ENCODE data around the gene ABCA1.
"Not testable (repeated sequence)": the region's sequence is repeated elsewhere in the genome, so short reads cannot be mapped to it uniquely, and the experiment has no call there.

Gene ABCA1

DNA sequence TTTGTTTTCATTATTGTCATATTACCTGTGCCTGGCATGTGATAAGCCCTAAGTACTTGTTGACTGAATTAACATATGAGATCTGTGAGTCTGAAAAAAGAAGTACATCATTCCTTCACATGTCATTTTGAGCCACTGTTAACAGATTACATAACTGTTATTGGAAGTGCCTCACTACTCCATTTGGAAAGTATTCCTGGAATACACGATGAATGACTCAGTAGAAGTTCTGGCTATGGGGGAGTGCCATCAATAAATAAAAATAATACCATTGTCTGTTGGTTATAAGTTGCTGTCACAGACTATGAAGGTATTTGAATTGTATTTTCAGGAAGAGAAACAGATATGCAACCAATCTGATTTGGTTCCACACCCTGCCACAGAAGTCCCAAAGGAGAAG, 151.2 kb downstream of the ABCA1 start:
- no peaks in the 10 kb centered on the region for H3K9me3 Mint-ChIP-seq
- no peaks in the 10 kb centered on the region for H3K4me1 Mint-ChIP-seq (ENCODE audit: low read depth in 2 of 2)
- no peak overlapping the region for H3K4me3 Mint-ChIP-seq
- DNase-seq (no peak), ATAC-seq (replicated peaks) (no peak)
- H3K27me3 Mint-ChIP-seq, result peaks cover 0 to 7% of the 10 kb centered on the region in 2 donors
- no peak overlapping the region for H3K27ac Mint-ChIP-seq
- no peaks in the 10 kb centered on the region for H3K36me3 Mint-ChIP-seq (ENCODE audit: insufficient read depth)

DNA sequence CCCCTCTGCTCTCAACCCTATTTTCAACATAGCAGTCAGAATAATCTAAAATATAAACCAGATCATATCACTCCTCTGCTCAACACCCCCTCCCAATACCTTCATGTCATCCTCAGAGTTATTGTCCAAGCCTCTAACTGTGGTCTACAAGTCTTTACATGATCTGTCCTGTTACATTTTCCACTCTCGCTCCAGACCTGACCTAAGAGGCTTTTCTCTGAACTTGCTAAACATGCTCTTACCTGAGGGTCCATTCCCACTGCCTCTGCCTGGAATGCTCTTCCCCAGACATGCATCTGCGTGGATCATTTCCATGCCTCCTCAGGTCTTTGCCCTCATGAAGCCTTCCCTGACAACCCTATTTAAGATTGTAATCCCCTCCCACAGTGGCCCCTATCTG, 152.0 kb downstream of the ABCA1 start:
- H3K36me3 Mint-ChIP-seq (ENCODE audit: insufficient read depth), result no peaks in the 10 kb centered on the region
- no peaks in the 10 kb centered on the region for H3K4me1 Mint-ChIP-seq (ENCODE audit: low read depth in 2 of 2)
- H3K4me3 Mint-ChIP-seq, result no peak overlapping the region
- no peaks in the 10 kb centered on the region for H3K9me3 Mint-ChIP-seq
- no peak overlapping the region for H3K27ac Mint-ChIP-seq
- ATAC-seq (replicated peaks), result no peak
- H3K27me3 Mint-ChIP-seq, result peaks cover 0 to 7% of the 10 kb centered on the region in 2 donors
- DNase-seq, result no peak

DNA sequence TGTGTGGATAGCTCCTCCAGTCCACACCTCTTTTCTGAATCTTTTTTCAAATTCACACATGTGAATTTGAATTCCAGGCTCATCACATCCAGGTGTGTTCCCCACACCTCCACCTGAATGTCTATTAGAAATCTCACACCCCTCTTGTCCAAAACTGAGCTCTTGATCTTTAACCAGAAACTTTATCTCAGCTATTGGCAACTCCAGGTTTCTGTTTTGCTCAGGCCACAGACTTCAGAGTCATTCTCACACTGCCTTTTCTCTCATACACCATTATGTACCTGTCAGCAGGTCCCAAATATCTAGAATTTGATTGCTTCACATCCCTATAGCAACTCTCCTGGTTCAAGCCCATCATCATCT, 152.4 kb downstream of the ABCA1 start:
- no peaks in the 10 kb centered on the region for H3K4me1 Mint-ChIP-seq (ENCODE audit: low read depth in 2 of 2)
- peaks cover 0 to 7% of the 10 kb centered on the region in 2 donors for H3K27me3 Mint-ChIP-seq
- ATAC-seq (replicated peaks) (no peak), DNase-seq (no peak)
- no peaks in the 10 kb centered on the region for H3K9me3 Mint-ChIP-seq
- no peak overlapping the region for H3K27ac Mint-ChIP-seq
- H3K4me3 Mint-ChIP-seq, result no peak overlapping the region
- H3K36me3 Mint-ChIP-seq (ENCODE audit: insufficient read depth), result no peaks in the 10 kb centered on the region

DNA sequence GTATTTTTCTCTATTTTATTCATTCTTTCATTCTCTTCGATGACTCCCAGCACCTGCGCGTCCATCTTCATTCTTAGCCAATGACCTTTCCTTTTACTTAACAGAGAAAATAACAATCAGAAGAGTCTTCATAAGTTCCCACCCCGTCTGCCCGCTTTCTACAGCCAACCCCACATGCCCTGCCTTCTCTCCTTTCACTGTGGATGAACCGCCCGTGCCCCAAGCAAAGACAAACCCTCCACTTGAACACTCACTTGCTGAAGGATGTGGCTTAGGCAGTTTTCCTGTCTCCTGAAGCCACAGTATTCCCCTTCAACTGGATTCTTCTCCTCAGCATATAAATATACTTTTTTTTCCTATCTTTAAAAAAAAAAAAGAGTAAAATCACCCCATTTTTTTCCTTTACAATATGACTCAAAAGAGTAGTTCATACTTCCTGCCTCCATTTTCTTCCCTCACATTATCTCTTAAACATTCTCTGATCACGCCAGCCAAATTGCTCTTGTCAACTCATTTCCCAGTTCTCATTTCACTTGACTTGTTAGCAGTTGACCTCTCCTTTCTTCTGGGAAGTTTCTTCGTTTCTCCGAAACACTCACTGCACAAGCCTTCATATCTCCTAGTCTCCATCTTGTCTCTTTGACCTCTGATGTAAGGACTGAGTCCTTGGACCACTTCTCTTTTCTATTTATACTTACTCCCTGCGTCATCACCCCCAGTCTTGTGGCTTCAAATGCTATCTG, 153.0 kb downstream of the ABCA1 start:
- Mint-ChIP-seq H3K4me3 (no peak overlapping the region), H3K27ac (no peak overlapping the region), H3K9me3 (no peaks in the 10 kb centered on the region), H3K27me3 (peaks cover 0 to 7% of the 10 kb centered on the region in 2 donors), H3K36me3 (ENCODE audit: insufficient read depth) (no peaks in the 10 kb centered on the region), H3K4me1 (ENCODE audit: low read depth in 2 of 2) (no peaks in the 10 kb centered on the region)
- ATAC-seq (replicated peaks) (peak; percentile 29), DNase-seq (no peak)

DNA sequence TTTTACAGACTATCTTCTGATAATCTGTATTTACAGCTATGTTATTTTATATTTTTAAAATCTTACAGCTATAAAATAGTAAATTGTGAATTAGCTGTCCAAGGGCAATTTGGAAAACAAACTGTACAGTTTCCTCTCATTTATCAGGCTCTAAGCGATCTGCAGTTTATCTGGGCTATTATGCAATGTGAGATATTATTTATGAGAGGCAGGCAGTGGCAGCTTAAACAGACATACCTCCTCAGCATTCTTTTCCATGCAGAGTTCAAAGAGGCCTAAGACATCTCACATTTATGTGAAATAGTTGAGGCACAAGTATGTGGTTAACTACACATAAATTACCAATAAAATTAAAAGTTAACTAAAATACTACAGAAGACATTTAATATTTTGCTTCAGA, 153.8 kb downstream of the ABCA1 start:
- no peaks in the 10 kb centered on the region for H3K9me3 Mint-ChIP-seq
- H3K4me3 Mint-ChIP-seq, result no peak overlapping the region
- no peak for ATAC-seq (replicated peaks)
- no peaks in the 10 kb centered on the region for H3K4me1 Mint-ChIP-seq (ENCODE audit: low read depth in 2 of 2)
- H3K36me3 Mint-ChIP-seq (ENCODE audit: insufficient read depth), result no peaks in the 10 kb centered on the region
- no peak for DNase-seq
- no peak overlapping the region for H3K27ac Mint-ChIP-seq
- peaks cover 0 to 7% of the 10 kb centered on the region in 2 donors for H3K27me3 Mint-ChIP-seq

DNA sequence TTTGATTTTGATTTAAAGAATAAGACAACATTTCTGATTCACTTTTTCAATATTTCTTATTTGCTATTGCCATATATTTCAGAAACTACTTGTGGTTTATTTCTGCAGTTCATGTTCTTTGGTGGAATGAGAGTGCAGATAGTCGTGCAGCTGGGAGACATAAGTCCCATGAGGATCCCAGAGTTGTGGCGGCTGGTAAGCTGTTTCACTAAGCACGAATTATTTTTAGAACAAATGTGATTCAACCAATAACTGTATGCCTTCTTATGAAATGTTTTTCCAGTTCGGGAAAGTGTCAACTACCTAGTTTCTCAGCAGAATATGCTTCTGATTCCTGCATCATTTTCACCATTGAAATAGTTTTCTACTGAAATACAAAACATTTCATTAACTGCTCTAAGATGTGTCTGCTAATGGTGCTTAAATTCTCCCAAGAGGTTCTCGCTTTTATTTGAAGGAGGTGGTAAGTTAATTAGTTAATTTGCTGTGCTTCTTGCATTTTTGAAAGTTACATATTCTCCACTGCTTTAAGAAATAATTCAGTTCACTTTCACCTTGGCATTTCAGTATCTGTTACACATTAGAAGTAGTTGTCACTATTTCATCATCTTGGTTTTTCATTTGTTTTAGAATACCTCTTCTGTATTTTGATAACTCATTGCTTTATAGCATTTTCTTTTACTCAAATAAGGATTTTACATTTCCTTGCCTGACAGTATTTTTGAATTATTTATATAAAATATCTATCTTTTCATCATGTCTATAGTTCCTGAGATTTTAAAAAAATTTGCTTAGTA, 155.0 kb downstream of the ABCA1 start:
- Mint-ChIP-seq H3K4me1 (ENCODE audit: low read depth in 2 of 2) (no peaks in the 10 kb centered on the region), H3K4me3 (no peak overlapping the region), H3K27ac (no peak overlapping the region), H3K36me3 (ENCODE audit: insufficient read depth) (no peaks in the 10 kb centered on the region), H3K9me3 (no peaks in the 10 kb centered on the region), H3K27me3 (no peaks in the 10 kb centered on the region)
- no peak for ATAC-seq (replicated peaks)
- no peak for DNase-seq

DNA sequence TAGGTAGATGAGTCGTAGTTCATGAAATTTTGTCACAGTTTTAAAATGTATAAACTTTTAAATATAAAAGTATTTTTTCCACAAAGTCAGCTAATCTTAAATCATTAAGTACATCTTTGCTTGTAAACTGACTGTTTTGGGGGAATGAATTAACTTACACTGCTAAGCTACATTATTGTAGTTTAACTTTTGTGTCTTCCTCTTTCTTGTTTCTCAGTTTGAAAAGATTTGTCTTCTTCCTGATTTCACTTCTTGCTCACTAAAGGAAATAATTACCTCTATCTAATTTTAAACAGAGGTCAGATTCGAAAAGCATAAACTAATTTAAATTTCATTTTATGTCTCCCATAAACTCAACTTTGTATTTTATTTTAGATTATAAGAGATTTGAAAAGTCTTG, 158.3 kb downstream of the ABCA1 start:
- Mint-ChIP-seq H3K4me1 (ENCODE audit: low read depth in 2 of 2) (no peaks in the 10 kb centered on the region), H3K9me3 (no peaks in the 10 kb centered on the region), H3K27ac (no peak overlapping the region), H3K27me3 (no peaks in the 10 kb centered on the region), H3K36me3 (ENCODE audit: insufficient read depth) (no peaks in the 10 kb centered on the region), H3K4me3 (no peak overlapping the region)
- ATAC-seq (replicated peaks) (no peak), DNase-seq (no peak)

DNA sequence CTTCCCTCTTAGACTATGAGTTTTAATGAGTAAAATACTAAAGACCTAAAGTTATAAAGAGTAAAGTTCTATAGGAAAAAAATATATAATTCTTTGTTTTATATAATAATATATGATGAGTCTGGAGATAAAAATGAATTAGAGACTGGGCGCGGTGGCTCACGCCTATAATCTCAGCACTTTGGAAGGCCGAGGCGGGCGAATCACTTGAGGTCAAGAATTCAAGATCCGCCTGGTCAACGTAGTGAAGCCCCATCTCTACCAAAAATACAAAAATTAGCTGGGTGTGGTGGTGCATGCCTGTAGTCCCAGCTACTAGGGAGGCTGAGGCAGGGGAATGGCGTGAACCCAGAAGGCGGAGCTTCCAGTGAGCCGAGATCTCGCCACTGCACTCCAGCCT, 158.9 kb downstream of the ABCA1 start:
- H3K27me3 Mint-ChIP-seq; H3K4me1 Mint-ChIP-seq (ENCODE audit: low read depth in 2 of 2); H3K9me3 Mint-ChIP-seq; H3K4me3 Mint-ChIP-seq; H3K27ac Mint-ChIP-seq; DNase-seq; H3K36me3 Mint-ChIP-seq (ENCODE audit: insufficient read depth); ATAC-seq (replicated peaks): not testable (repeated sequence)

DNA sequence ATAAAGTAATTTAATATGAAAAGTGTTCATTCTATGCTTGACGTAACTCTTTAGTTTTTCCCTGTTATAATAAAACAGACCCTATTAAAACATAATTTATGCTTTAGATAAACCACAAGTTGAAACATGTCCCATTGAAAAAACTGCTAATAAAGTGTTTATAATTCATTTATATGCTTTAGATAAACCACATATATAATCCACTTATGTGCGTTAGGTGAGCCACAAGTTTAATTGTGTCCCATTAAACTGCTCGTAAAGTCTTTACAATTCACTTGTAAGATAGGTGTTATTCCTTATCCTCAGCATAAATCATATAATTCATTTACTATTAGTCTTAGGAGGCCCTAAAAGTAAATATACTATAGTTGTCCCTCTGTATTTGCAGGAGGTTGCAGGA, 160.4 kb downstream of the ABCA1 start:
- H3K4me1 Mint-ChIP-seq (ENCODE audit: low read depth in 2 of 2), result peaks cover 0 to 9% of the 10 kb centered on the region in 2 donors
- H3K36me3 Mint-ChIP-seq (ENCODE audit: insufficient read depth), result no peaks in the 10 kb centered on the region
- no peaks in the 10 kb centered on the region for H3K9me3 Mint-ChIP-seq
- DNase-seq (no peak), ATAC-seq (replicated peaks) (no peak)
- no peak overlapping the region for H3K4me3 Mint-ChIP-seq
- no peak overlapping the region for H3K27ac Mint-ChIP-seq
- peaks cover 0 to 8% of the 10 kb centered on the region in 2 donors for H3K27me3 Mint-ChIP-seq

DNA sequence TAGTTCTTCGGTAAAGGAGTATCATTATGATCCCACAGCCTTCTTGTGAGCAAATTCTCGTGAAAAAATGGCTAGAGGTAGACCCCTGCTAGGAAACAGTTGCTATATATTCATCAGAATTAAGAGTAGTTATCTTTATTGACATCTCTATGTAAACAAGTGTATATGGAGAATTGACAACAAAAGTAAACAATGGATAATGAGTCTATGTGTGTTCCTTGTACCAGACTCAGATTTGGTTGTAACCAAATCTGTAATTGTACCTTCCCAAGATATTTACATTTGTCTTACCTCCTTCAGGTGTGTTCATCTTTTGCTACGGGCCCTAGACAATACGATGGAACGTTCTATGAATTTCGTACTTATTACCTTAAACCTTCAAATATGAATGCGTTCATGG, 161.9 kb downstream of the ABCA1 start:
- ATAC-seq (replicated peaks), result no peak
- Mint-ChIP-seq H3K27ac (no peak overlapping the region), H3K9me3 (no peaks in the 10 kb centered on the region), H3K4me1 (ENCODE audit: low read depth in 2 of 2) (peaks cover 2 to 9% of the 10 kb centered on the region in 2 donors), H3K4me3 (no peak overlapping the region), H3K27me3 (peaks cover 0 to 8% of the 10 kb centered on the region in 2 donors), H3K36me3 (ENCODE audit: insufficient read depth) (no peaks in the 10 kb centered on the region)
- no peak for DNase-seq

DNA sequence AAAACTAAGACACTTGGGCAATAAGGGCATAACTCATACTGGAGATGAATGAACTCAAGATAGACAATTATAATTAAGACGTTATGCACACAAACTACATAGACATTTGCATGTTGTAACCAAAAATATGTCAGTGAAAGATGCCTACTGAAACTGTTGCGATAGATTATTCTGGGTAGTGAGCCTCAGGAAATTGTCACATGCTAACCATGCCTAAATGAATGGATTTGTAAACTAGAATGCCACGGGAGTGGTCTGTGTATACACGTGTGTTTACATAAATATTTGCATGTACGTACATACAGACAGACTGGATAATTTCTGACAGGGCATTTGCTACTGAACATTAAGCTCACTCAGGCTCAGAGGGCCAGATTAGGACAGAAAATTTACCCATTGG, 162.8 kb downstream of the ABCA1 start:
- ATAC-seq (replicated peaks) (no peak), DNase-seq (no peak)
- Mint-ChIP-seq H3K4me1 (ENCODE audit: low read depth in 2 of 2) (peaks cover 2 to 9% of the 10 kb centered on the region in 2 donors), H3K27ac (no peak overlapping the region), H3K27me3 (peaks cover 0 to 8% of the 10 kb centered on the region in 2 donors), H3K9me3 (no peaks in the 10 kb centered on the region), H3K36me3 (ENCODE audit: insufficient read depth) (no peaks in the 10 kb centered on the region), H3K4me3 (peak overlapping the region; percentile 85 to 88)

DNA sequence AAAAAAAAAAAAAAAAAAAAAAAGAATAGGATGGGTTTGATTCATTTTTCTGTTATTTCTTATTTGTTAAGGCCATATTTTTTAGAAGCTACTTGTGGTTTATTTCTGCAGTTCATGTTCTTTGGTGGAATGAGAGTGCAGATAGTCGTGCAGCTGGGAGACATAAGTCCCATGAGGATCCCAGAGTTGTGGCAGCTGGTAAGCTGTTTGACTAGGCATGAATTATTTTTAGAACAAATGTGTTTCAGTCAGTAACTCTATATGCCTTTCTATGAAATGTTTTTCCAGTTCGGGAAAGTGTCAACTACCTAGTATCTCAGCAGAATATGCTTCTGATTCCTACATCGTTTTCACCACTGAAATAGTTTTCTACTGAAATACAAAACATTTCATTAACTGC, 169.0 kb downstream of the ABCA1 start:
- H3K36me3 Mint-ChIP-seq (ENCODE audit: insufficient read depth), result peaks cover 4% of the 10 kb centered on the region
- peaks cover 0 to 8% of the 10 kb centered on the region in 2 donors for H3K27me3 Mint-ChIP-seq
- no peak overlapping the region for H3K4me3 Mint-ChIP-seq
- H3K27ac Mint-ChIP-seq, result no peak overlapping the region
- no peak for DNase-seq
- peaks cover 2 to 9% of the 10 kb centered on the region in 2 donors for H3K4me1 Mint-ChIP-seq (ENCODE audit: low read depth in 2 of 2)
- no peak for ATAC-seq (replicated peaks)
- H3K9me3 Mint-ChIP-seq, result no peaks in the 10 kb centered on the region

DNA sequence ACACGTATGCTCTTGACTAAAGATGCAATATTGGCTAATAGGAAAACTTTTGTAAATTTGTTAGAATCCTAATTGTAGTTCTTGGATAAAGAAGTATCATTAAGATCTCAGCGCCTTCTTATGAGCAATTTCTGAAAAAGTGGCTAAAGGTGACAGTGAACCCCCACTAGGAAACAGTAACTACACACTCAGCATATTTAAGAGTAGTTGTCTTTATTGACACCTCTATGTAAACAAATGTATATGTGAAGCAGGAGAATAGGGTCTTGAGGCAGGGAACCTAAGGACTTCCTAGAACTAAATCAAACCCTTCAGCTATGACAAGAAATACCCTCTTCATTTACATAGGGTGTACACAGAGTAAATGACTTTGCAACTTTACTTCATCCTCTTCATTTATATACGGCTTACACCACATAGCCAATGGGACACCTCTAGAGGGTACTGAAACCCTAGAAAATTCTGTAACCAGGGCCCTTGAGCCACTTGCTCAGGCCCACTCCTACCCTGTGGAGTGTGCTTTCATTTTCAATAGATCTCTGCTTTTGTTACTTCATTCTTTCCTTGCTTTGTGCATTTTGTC, 177.7 kb downstream of the ABCA1 start:
- Mint-ChIP-seq H3K4me1 (ENCODE audit: low read depth in 2 of 2) (peaks cover 11% of the 10 kb centered on the region in 2 donors), H3K4me3 (no peak overlapping the region), H3K36me3 (ENCODE audit: insufficient read depth) (peaks cover 23% of the 10 kb centered on the region), H3K27me3 (no peaks in the 10 kb centered on the region), H3K27ac (no peak overlapping the region), H3K9me3 (no peaks in the 10 kb centered on the region)
- ATAC-seq (replicated peaks), result no peak
- DNase-seq, result no peak
